SK-N-SH treated with all-trans-retinoic acid at 6 μM for 48 hours (cell line): Measurements from ENCODE around the gene DCP1B.

Experiments used
- ARNTL ChIP-seq: fragments of 450-650 bp; formaldehyde crosslinking; IDR thresholded peaks from 2 replicates; pipeline ENCODE4 v1.5.0; 2020; ENCODE audit warnings: low read depth, mild to moderate bottlenecking, moderate library complexity, borderline replicate concordance
- BACH2 ChIP-seq: fragments of 250-450 bp; sonication (Bioruptor Pico); IDR thresholded peaks from 2 replicates; pipeline ENCODE4 v1.9.0; 2021; ENCODE audit warnings: mild to moderate bottlenecking, borderline replicate concordance
- CSDC2 ChIP-seq: fragments of 250-450 bp; sonication (Bioruptor Pico); IDR thresholded peaks from 2 replicates; pipeline ENCODE4 v1.5.0; 2020; ENCODE audit warnings: mild to moderate bottlenecking, moderate library complexity
- OSR1 ChIP-seq: fragments of 250-450 bp; sonication (Bioruptor Pico); IDR thresholded peaks from 2 replicates; pipeline ENCODE4 v1.8.0; 2022; ENCODE audit warnings: moderate library complexity, mild to moderate bottlenecking, inconsistent platforms
- RARB ChIP-seq: fragments of 250-450 bp; sonication (Bioruptor Pico); IDR thresholded peaks from 2 replicates; pipeline ENCODE4 v1.8.0; 2021; ENCODE audit warnings: mild to moderate bottlenecking, moderate library complexity
- TCF4 ChIP-seq: fragments of 250-450 bp; sonication (Bioruptor Pico); IDR thresholded peaks from 2 replicates; pipeline ENCODE4 v1.8.0; 2021; ENCODE audit warnings: mild to moderate bottlenecking, moderate library complexity, borderline replicate concordance
- ZFP3 ChIP-seq: fragments of 250-450 bp; sonication (Bioruptor Pico); IDR thresholded peaks from 2 replicates; pipeline ENCODE4 v1.5.0; 2020; ENCODE audit warnings: mild to moderate bottlenecking, moderate library complexity
- ZNF565 ChIP-seq: fragments of 450-650 bp; formaldehyde crosslinking; conservative IDR thresholded peaks from 2 replicates; pipeline ENCODE4 v1.5.0; 2020; ENCODE audit warnings: low read depth, mild to moderate bottlenecking, moderate library complexity
- ZNF70 ChIP-seq: fragments of 450-650 bp; formaldehyde crosslinking; IDR thresholded peaks from 2 replicates; pipeline ENCODE4 v1.5.0; 2020; ENCODE audit warnings: mild to moderate bottlenecking, moderate library complexity
- ZNF8 ChIP-seq: fragments of 450-650 bp; formaldehyde crosslinking; IDR thresholded peaks from 2 replicates; pipeline ENCODE4 v1.5.0; 2020; ENCODE audit warnings: mild to moderate bottlenecking, moderate library complexity
- TF ChIP-seq, protein P1 (sequence below): fragments of 250-450 bp; sonication (Bioruptor Pico); IDR thresholded peaks from 2 replicates; pipeline ENCODE4 v1.8.0; 2021; ENCODE audit warnings: low read depth, mild to moderate bottlenecking, moderate library complexity, borderline replicate concordance
- TF ChIP-seq, protein P2 (sequence below): fragments of 250-450 bp; sonication (Bioruptor Pico); IDR thresholded peaks from 2 replicates; pipeline ENCODE4 v1.8.0; 2020; ENCODE audit warnings: mild to moderate bottlenecking, moderate library complexity, borderline replicate concordance
- TF ChIP-seq, protein P3 (sequence below): fragments of 250-450 bp; sonication (Bioruptor Pico); IDR thresholded peaks from 2 replicates; pipeline ENCODE4 v1.5.1; 2020; ENCODE audit warnings: low read depth, mild to moderate bottlenecking, moderate library complexity

DNA sequence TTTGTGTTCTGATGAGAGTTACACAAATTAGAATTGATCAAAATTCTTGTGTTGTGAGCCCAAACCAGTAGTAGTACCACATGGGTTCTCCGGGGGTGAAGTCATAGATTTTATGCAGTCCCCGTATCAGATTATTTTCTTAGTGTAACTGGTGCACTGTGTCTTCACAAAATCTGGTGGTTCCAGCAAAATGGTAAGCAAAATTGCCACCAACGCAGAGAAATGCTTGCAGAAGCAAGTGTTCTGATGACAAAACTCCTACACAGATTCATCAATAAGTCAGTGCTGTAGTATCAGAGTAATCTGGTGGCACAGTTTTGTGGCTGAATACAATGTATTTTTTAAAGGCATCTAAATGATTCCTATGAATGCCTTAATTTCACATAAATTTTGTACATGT is 84.5 kb downstream of the DCP1B start:
- TF ChIP-seq, protein P1, sequence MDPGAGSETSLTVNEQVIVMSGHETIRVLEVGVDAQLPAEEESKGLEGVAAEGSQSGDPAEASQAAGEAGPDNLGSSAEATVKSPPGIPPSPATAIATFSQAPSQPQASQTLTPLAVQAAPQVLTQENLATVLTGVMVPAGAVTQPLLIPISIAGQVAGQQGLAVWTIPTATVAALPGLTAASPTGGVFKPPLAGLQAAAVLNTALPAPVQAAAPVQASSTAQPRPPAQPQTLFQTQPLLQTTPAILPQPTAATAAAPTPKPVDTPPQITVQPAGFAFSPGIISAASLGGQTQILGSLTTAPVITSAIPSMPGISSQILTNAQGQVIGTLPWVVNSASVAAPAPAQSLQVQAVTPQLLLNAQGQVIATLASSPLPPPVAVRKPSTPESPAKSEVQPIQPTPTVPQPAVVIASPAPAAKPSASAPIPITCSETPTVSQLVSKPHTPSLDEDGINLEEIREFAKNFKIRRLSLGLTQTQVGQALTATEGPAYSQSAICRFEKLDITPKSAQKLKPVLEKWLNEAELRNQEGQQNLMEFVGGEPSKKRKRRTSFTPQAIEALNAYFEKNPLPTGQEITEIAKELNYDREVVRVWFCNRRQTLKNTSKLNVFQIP: no peak
- TF ChIP-seq BACH2 (CRISPR knock-in tag): no peak
- TF ChIP-seq, protein P2, sequence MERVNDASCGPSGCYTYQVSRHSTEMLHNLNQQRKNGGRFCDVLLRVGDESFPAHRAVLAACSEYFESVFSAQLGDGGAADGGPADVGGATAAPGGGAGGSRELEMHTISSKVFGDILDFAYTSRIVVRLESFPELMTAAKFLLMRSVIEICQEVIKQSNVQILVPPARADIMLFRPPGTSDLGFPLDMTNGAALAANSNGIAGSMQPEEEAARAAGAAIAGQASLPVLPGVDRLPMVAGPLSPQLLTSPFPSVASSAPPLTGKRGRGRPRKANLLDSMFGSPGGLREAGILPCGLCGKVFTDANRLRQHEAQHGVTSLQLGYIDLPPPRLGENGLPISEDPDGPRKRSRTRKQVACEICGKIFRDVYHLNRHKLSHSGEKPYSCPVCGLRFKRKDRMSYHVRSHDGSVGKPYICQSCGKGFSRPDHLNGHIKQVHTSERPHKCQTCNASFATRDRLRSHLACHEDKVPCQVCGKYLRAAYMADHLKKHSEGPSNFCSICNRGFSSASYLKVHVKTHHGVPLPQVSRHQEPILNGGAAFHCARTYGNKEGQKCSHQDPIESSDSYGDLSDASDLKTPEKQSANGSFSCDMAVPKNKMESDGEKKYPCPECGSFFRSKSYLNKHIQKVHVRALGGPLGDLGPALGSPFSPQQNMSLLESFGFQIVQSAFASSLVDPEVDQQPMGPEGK (CRISPR knock-in tag): no peak
- no peak for TF ChIP-seq ARNTL
- TF ChIP-seq, protein P3, sequence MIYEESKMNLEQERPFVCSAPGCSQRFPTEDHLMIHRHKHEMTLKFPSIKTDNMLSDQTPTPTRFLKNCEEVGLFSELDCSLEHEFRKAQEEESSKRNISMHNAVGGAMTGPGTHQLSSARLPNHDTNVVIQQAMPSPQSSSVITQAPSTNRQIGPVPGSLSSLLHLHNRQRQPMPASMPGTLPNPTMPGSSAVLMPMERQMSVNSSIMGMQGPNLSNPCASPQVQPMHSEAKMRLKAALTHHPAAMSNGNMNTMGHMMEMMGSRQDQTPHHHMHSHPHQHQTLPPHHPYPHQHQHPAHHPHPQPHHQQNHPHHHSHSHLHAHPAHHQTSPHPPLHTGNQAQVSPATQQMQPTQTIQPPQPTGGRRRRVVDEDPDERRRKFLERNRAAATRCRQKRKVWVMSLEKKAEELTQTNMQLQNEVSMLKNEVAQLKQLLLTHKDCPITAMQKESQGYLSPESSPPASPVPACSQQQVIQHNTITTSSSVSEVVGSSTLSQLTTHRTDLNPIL (CRISPR knock-in tag): no peak
- TF ChIP-seq OSR1 (CRISPR knock-in tag): no peak
- TF ChIP-seq RARB: no peak
- no peak for TF ChIP-seq ZFP3 (CRISPR knock-in tag)
- TF ChIP-seq TCF4 (CRISPR knock-in tag): no peak
- no peak for TF ChIP-seq ZNF565
- no peak for TF ChIP-seq ZNF8 (CRISPR knock-in tag)
- no peak for TF ChIP-seq ZNF70 (CRISPR knock-in tag)
- no peak for TF ChIP-seq CSDC2 (CRISPR knock-in tag)
